Lower leg skin (tissue), 3 donors: ENCODE results near the gene MCRIP1.

ENCODE experiments used
- CTCF ChIP-seq, 3 donors: fragments of 450-650 bp; IDR thresholded peaks; one replicate each; pipeline ENCODE4 v1.5.1; 2016; ENCODE audit warnings: antibody characterized with exemption in 3 of 3, mild to moderate bottlenecking in 3 of 3, moderate library complexity in 2 of 3
- POLR2A ChIP-seq, 2 donors: fragments of 450-650 bp; IDR thresholded peaks; one replicate each; pipeline ENCODE4 v1.6.1; 2016 to 2017; ENCODE audit warnings: antibody characterized with exemption in 2 of 2, mild to moderate bottlenecking in 1 of 2, moderate library complexity in 1 of 2

- TF ChIP-seq CTCF (IDR thresholded peaks at IDR 0.05) = no peak
- no peak for TF ChIP-seq POLR2A (IDR thresholded peaks at IDR 0.05)
Measured at GRCh38 chr17:81822312-81822637, 10.8 kb downstream of the MCRIP1 start.
